K562 (cell line): ENCODE data around the gene LRRC47.

Experiments
- ATF3 ChIP-seq, 2 experiments: fragments of 450-650 bp in 1 of 2; sonication (generic) in 1 of 2; formaldehyde crosslinking in 1 of 2; IDR thresholded peaks in 1 of 2; conservative IDR thresholded peaks in 1 of 2; 2 replicates each; pipeline versions ENCODE4 v1.6.1 to v1.8.1; 2016 to 2023; ENCODE audit warnings: mild to moderate bottlenecking in 2 of 2, moderate library complexity in 2 of 2, inconsistent platforms in 1 of 2, missing genetic modification reagents in 1 of 2
- CEBPB ChIP-seq: fragments of 450-650 bp; IDR thresholded peaks from 2 replicates; pipeline ENCODE4 v1.6.1; 2016; ENCODE audit warnings: missing genetic modification characterization, missing compliant biosample characterization
- CTCF ChIP-seq, 3 experiments: IDR thresholded peaks in 2 of 3; conservative IDR thresholded peaks in 1 of 3; 2 replicates each; pipeline ENCODE4 v1.5.1; 2011 to 2012; ENCODE audit warnings: low read length in 3 of 3, mild to moderate bottlenecking in 3 of 3, control low read depth in 2 of 3, improper control_type of control experiment in 1 of 3, inconsistent platforms in 1 of 3, low read depth in 1 of 3, mixed read lengths in 1 of 3, moderate library complexity in 1 of 3; ENCODE audit not compliant: insufficient read depth in 2 of 3
- ESRRA ChIP-seq: fragments of 450-650 bp; IDR thresholded peaks from 2 replicates; pipeline ENCODE4 v1.6.1; 2014; ENCODE audit warnings: low read depth, mild to moderate bottlenecking, moderate library complexity, borderline replicate concordance
- HIVEP1 ChIP-seq: fragments of 250-450 bp; sonication (Bioruptor Pico); IDR thresholded peaks from 2 replicates; pipeline ENCODE4 v1.4.0; 2020; ENCODE audit warnings: mild to moderate bottlenecking
- MTA2 ChIP-seq: fragments of 450-650 bp; IDR thresholded peaks from 2 replicates; pipeline ENCODE4 v1.6.1; 2016; ENCODE audit warnings: low read depth
- POLR2A ChIP-seq: fragments of 450-650 bp; conservative IDR thresholded peaks from 2 replicates; pipeline ENCODE4 v1.6.1; 2016
- PTTG1 ChIP-seq: fragments of 450-650 bp; IDR thresholded peaks from 2 replicates; pipeline ENCODE4 v1.6.1; 2016; ENCODE audit warnings: low read depth, mild to moderate bottlenecking, missing genetic modification characterization, missing compliant biosample characterization
- SIX5 ChIP-seq, 2 experiments: IDR thresholded peaks; 2 replicates each; pipeline ENCODE4 v1.6.1; 2011; ENCODE audit warnings: low read length in 2 of 2, borderline replicate concordance in 1 of 2, low read depth in 1 of 2, mild to moderate bottlenecking in 1 of 2, moderate library complexity in 1 of 2; ENCODE audit not compliant: insufficient read depth in 1 of 2
- TFAP4 ChIP-seq: sonication (generic); formaldehyde crosslinking; IDR thresholded peaks from 2 replicates; pipeline ENCODE4 v1.8.0; 2022; ENCODE audit warnings: missing genetic modification reagents, mild to moderate bottlenecking, moderate library complexity, borderline replicate concordance
- TRIM25 ChIP-seq: fragments of 450-650 bp; IDR thresholded peaks from 2 replicates; pipeline ENCODE4 v1.7.0; 2016; ENCODE audit warnings: borderline replicate concordance
- XRCC3 ChIP-seq: fragments of 450-650 bp; IDR thresholded peaks from 2 replicates; pipeline ENCODE4 v1.6.1; 2017; ENCODE audit warnings: mild to moderate bottlenecking, moderate library complexity

GRCh38 chr1:3742439-3743298, 53.6 kb downstream of the LRRC47 start:
- TF ChIP-seq POLR2A, result no peak
- TF ChIP-seq ESRRA, result no peak
- TF ChIP-seq HIVEP1 (CRISPR knock-in tag), result no peak
- TF ChIP-seq TRIM25, result no peak
- no peak for TF ChIP-seq SIX5 (IDR thresholded peaks at IDR 0.05; ENCODE audit: borderline replicate concordance in 1 of 2, insufficient read depth in 1 of 2, low read depth in 1 of 2, low read length in 2 of 2)
- no peak for TF ChIP-seq TFAP4 (CRISPR knock-in tag)
- TF ChIP-seq MTA2, result no peak
- no peak for TF ChIP-seq CTCF (IDR thresholded peaks at IDR 0.05 in 2 of 3, conservative IDR thresholded peaks at IDR 0.05 in 1 of 3; ENCODE audit: insufficient read depth in 2 of 3, low read depth in 1 of 3, low read length in 3 of 3)
- no peak for TF ChIP-seq PTTG1 (tag)
- no peak for TF ChIP-seq XRCC3
- TF ChIP-seq CEBPB (tag), result no peak
- TF ChIP-seq ATF3 (IDR thresholded peaks at IDR 0.05), result no peak
- TF ChIP-seq ATF3 (CRISPR knock-in tag; conservative IDR thresholded peaks at IDR 0.05), result no peak
